HL-60 (cell line): Measurements from ENCODE around the gene MTR.

Experiments used
- DNase-seq, 2 experiments: peaks; one replicate each; pipeline ENCODE4 v3.0.0-alpha.2; 2010 to 2020; ENCODE audit warnings: low read depth in 1 of 2, low spot score in 1 of 2
- H3K27ac ChIP-seq: fragments of 250-450 bp; sonication (Bioruptor Pico); replicated peaks from 2 replicates; pipeline ENCODE4 v1.5.1; 2020; ENCODE audit warnings: mild to moderate bottlenecking, moderate library complexity
- H3K27me3 ChIP-seq: fragments of 250-450 bp; sonication (Bioruptor Pico); 2 replicates; pipeline ENCODE4 v1.5.1; 2021; ENCODE audit warnings: mild to moderate bottlenecking, moderate library complexity; ENCODE audit not compliant: insufficient read depth, poor library complexity, severe bottlenecking
- H3K4me3 ChIP-seq: replicated peaks from 2 replicates; pipeline ENCODE4 v1.5.1; 2011; ENCODE audit warnings: mild to moderate bottlenecking, control low read depth, low read length; ENCODE audit not compliant: insufficient read depth
- GABPA ChIP-seq: IDR thresholded peaks from 2 replicates; pipeline ENCODE4 v1.6.1; 2012; ENCODE audit warnings: low read depth
- POLR2AphosphoS5 ChIP-seq: IDR thresholded peaks from 2 replicates; pipeline ENCODE4 v1.6.1; 2012; ENCODE audit warnings: low read depth
- SPI1 ChIP-seq: IDR thresholded peaks from 2 replicates; pipeline ENCODE4 v1.6.1; 2012; ENCODE audit warnings: low read depth, mild to moderate bottlenecking, borderline replicate concordance
- TF ChIP-seq, protein P1 (sequence below): IDR thresholded peaks from one replicate; pipeline ENCODE4 v1.5.1; 2011; ENCODE audit warnings: low read length, control low read depth, inconsistent platforms; ENCODE audit not compliant: insufficient read depth
- TF ChIP-seq, protein P2 (sequence below): IDR thresholded peaks from 2 replicates; pipeline ENCODE4 v1.6.1; 2012; ENCODE audit warnings: low read depth; ENCODE audit not compliant: insufficient replicate concordance

The MTR gene

DNA sequence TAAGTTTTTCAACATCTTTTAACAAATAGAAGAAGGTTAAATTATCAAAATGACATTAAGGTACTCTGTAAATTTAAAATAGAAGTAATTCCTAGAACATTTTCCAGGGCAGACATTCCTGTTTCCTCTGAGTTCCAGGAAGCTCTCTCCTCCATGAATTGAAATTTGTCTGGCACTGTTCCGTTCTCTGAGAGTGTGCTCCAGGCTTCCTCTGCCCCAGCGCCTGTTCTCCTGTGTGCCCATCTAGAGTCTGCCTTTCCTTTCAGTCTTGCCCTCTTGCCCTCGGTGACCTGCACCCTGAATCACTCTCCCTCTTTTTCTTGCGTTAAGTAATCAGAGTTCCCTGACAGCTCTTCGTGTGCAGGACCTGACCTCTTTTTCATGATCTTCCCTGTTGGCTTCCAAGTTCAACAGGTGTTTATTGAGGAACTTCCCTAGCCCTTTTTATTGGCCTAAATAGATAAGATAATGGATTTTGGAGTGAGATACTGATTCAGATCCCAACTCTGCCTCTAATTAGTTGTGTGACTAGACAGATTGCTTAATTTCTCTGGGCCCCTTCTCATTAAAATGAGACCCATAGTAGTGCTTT, 77.1 kb downstream of the MTR start:
- DNase-seq = no peak
- H3K27me3 ChIP-seq = no peaks in the 10 kb centered on the region
- H3K27ac ChIP-seq = no peak overlapping the region
- TF ChIP-seq, protein P1, sequence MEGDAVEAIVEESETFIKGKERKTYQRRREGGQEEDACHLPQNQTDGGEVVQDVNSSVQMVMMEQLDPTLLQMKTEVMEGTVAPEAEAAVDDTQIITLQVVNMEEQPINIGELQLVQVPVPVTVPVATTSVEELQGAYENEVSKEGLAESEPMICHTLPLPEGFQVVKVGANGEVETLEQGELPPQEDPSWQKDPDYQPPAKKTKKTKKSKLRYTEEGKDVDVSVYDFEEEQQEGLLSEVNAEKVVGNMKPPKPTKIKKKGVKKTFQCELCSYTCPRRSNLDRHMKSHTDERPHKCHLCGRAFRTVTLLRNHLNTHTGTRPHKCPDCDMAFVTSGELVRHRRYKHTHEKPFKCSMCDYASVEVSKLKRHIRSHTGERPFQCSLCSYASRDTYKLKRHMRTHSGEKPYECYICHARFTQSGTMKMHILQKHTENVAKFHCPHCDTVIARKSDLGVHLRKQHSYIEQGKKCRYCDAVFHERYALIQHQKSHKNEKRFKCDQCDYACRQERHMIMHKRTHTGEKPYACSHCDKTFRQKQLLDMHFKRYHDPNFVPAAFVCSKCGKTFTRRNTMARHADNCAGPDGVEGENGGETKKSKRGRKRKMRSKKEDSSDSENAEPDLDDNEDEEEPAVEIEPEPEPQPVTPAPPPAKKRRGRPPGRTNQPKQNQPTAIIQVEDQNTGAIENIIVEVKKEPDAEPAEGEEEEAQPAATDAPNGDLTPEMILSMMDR = no peak
- no peak for TF ChIP-seq GABPA
- no peak for TF ChIP-seq POLR2AphosphoS5
- TF ChIP-seq, protein P2, sequence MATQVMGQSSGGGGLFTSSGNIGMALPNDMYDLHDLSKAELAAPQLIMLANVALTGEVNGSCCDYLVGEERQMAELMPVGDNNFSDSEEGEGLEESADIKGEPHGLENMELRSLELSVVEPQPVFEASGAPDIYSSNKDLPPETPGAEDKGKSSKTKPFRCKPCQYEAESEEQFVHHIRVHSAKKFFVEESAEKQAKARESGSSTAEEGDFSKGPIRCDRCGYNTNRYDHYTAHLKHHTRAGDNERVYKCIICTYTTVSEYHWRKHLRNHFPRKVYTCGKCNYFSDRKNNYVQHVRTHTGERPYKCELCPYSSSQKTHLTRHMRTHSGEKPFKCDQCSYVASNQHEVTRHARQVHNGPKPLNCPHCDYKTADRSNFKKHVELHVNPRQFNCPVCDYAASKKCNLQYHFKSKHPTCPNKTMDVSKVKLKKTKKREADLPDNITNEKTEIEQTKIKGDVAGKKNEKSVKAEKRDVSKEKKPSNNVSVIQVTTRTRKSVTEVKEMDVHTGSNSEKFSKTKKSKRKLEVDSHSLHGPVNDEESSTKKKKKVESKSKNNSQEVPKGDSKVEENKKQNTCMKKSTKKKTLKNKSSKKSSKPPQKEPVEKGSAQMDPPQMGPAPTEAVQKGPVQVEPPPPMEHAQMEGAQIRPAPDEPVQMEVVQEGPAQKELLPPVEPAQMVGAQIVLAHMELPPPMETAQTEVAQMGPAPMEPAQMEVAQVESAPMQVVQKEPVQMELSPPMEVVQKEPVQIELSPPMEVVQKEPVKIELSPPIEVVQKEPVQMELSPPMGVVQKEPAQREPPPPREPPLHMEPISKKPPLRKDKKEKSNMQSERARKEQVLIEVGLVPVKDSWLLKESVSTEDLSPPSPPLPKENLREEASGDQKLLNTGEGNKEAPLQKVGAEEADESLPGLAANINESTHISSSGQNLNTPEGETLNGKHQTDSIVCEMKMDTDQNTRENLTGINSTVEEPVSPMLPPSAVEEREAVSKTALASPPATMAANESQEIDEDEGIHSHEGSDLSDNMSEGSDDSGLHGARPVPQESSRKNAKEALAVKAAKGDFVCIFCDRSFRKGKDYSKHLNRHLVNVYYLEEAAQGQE = no peak
- H3K4me3 ChIP-seq = no peak overlapping the region

DNA sequence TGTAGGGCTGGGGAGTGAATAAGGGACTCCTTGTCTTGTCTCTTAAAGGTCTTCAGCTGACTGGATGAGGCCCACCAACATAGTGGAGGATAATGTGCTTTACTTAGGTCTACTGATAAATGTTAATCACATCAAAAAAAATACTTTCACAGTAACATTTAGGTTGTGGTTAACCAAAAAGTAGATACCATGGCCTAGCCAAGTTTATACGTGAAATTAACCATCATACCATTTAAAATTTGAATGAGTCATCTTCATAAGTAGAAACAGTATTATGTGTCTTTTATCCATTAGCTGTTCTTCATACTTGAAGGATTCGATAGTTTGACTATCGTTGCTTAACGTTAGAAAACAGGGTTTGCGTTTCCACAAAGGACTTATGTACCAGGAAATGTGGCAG, 80.9 kb downstream of the MTR start:
- no peak for DNase-seq
- Histone ChIP-seq H3K4me3 (no peak overlapping the region), H3K27me3 (no peaks in the 10 kb centered on the region), H3K27ac (no peak overlapping the region)
- TF ChIP-seq, protein P1 = no peak
- TF ChIP-seq GABPA (no peak), SPI1 (no peak), POLR2AphosphoS5 (no peak)
- TF ChIP-seq, protein P2 = no peak

- DNase-seq = no peak
- Histone ChIP-seq H3K27me3 (no peaks in the 10 kb centered on the region), H3K4me3 (no peak overlapping the region), H3K27ac (no peak overlapping the region)
- TF ChIP-seq, protein P2 = no peak
- no peak for TF ChIP-seq GABPA
- TF ChIP-seq, protein P1 = no peak
These were observed 82.6 kb downstream of the MTR start for GRCh38 chr1:236877661-236878060.
